ENCODE measurements around the gene TAGLN2. TPM values are rescaled to one million over a fixed set of nuclear protein-coding genes. Genes with fewer than 3 reads are reported as not detected.
"Not testable (repeated sequence)": the region's sequence is repeated elsewhere in the genome, so short reads cannot be mapped to it uniquely, and the experiment has no call there.

The TAGLN2 gene
- total RNA-seq, 1 donor from 2014 or later = 3.9 TPM

- TF ChIP-seq, protein P1, sequence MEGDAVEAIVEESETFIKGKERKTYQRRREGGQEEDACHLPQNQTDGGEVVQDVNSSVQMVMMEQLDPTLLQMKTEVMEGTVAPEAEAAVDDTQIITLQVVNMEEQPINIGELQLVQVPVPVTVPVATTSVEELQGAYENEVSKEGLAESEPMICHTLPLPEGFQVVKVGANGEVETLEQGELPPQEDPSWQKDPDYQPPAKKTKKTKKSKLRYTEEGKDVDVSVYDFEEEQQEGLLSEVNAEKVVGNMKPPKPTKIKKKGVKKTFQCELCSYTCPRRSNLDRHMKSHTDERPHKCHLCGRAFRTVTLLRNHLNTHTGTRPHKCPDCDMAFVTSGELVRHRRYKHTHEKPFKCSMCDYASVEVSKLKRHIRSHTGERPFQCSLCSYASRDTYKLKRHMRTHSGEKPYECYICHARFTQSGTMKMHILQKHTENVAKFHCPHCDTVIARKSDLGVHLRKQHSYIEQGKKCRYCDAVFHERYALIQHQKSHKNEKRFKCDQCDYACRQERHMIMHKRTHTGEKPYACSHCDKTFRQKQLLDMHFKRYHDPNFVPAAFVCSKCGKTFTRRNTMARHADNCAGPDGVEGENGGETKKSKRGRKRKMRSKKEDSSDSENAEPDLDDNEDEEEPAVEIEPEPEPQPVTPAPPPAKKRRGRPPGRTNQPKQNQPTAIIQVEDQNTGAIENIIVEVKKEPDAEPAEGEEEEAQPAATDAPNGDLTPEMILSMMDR (IDR thresholded peaks at IDR 0.05) = no peak
- TF ChIP-seq EZH2 (IDR thresholded peaks at IDR 0.05) (no peak), EZH2phosphoT487 (IDR thresholded peaks at IDR 0.05) (no peak)
- Mint-ChIP-seq H3K4me3 (no peak overlapping the region), H3K36me3 (peaks cover 3% of the 10 kb centered on the region), H3K9me3 (peaks cover 8% of the 10 kb centered on the region), H3K4me1 (peaks cover 22% of the 10 kb centered on the region), H3K27ac (no peak overlapping the region), H3K27me3 (ENCODE audit: insufficient read depth, low read depth) (peaks cover 6% of the 10 kb centered on the region)
- no peak overlapping the region for H3K4me2 ChIP-seq
- no peaks in the 10 kb centered on the region for H3F3A ChIP-seq (ENCODE audit: low read depth)
- H2AFZ ChIP-seq (replicated peaks) = no peak overlapping the region
- H3K27me3 ChIP-seq = no peaks in the 10 kb centered on the region
- H3K36me3 ChIP-seq = no peaks in the 10 kb centered on the region
- no peaks in the 10 kb centered on the region for H3K79me2 ChIP-seq (ENCODE audit: low read depth)
- no peak overlapping the region for H3K9ac ChIP-seq
- no peak overlapping the region for H3K4me3 ChIP-seq
- DNase-seq (ENCODE audit: low spot score) = no peak
- no peak overlapping the region for H3K27ac ChIP-seq
- no peaks in the 10 kb centered on the region for H3K9me3 ChIP-seq (ENCODE audit: low read depth)
- H4K20me1 ChIP-seq (ENCODE audit: low read depth) = no peaks in the 10 kb centered on the region
- H3K4me1 ChIP-seq = no peaks in the 10 kb centered on the region
These were observed 17.0 kb downstream of the TAGLN2 start for GRCh38 chr1:159908031-159908940.

GRCh38 chr1:159906960-159907359, 18.3 kb downstream of the TAGLN2 start:
- no peak for TF ChIP-seq EZH2phosphoT487 (IDR thresholded peaks at IDR 0.05)
- TF ChIP-seq, protein P1 (IDR thresholded peaks at IDR 0.05) = no peak
- TF ChIP-seq EZH2 (IDR thresholded peaks at IDR 0.05) = no peak

GRCh38 chr1:159904036-159904435, 21.3 kb downstream of the TAGLN2 start:
- H3K27ac Mint-ChIP-seq; H3K79me2 ChIP-seq (ENCODE audit: low read depth); H3K9me3 Mint-ChIP-seq; H3K36me3 ChIP-seq; H2AFZ ChIP-seq (replicated peaks); H3K9ac ChIP-seq; H4K20me1 ChIP-seq (ENCODE audit: low read depth); H3K36me3 Mint-ChIP-seq; H3K4me1 ChIP-seq; H3K4me3 ChIP-seq; DNase-seq (ENCODE audit: low spot score); H3K27ac ChIP-seq; H3K27me3 Mint-ChIP-seq (ENCODE audit: insufficient read depth, low read depth); H3K4me2 ChIP-seq; H3K9me3 ChIP-seq (ENCODE audit: low read depth); H3K4me3 Mint-ChIP-seq: not testable (repeated sequence)
- Histone ChIP-seq H3F3A (ENCODE audit: low read depth) (peaks cover 14% of the 10 kb centered on the region), H3K27me3 (peaks cover 14% of the 10 kb centered on the region)
- H3K4me1 Mint-ChIP-seq = peaks cover 16% of the 10 kb centered on the region

More at GRCh38 chr1:159906960-159907359, 18.3 kb downstream of the TAGLN2 start:
- no peak overlapping the region for H3K9ac ChIP-seq
- no peak overlapping the region for H3K4me3 ChIP-seq
- DNase-seq (ENCODE audit: low spot score) = no peak
- no peaks in the 10 kb centered on the region for H3K4me1 ChIP-seq
- Mint-ChIP-seq H3K4me3 (no peak overlapping the region), H3K27me3 (ENCODE audit: insufficient read depth, low read depth) (peaks cover 6% of the 10 kb centered on the region), H3K9me3 (peaks cover 9% of the 10 kb centered on the region), H3K36me3 (no peaks in the 10 kb centered on the region), H3K4me1 (peaks cover 18% of the 10 kb centered on the region), H3K27ac (no peak overlapping the region)
- no peaks in the 10 kb centered on the region for H3K79me2 ChIP-seq (ENCODE audit: low read depth)
- no peaks in the 10 kb centered on the region for H4K20me1 ChIP-seq (ENCODE audit: low read depth)
- H2AFZ ChIP-seq (replicated peaks) = no peak overlapping the region
- H3K4me2 ChIP-seq = no peak overlapping the region
- no peak overlapping the region for H3K27ac ChIP-seq
- no peaks in the 10 kb centered on the region for H3K36me3 ChIP-seq
- no peaks in the 10 kb centered on the region for H3K27me3 ChIP-seq
- no peaks in the 10 kb centered on the region for H3F3A ChIP-seq (ENCODE audit: low read depth)
- H3K9me3 ChIP-seq (ENCODE audit: low read depth) = no peaks in the 10 kb centered on the region

- Histone ChIP-seq H3K4me3 (no peak overlapping the region), H2AFZ (replicated peaks) (no peak overlapping the region), H3K4me1 (peaks cover 9% of the 10 kb centered on the region), H3K27ac (no peak overlapping the region), H3K9me3 (ENCODE audit: low read depth) (no peaks in the 10 kb centered on the region), H3K27me3 (peaks cover 17% of the 10 kb centered on the region), H3K36me3 (no peaks in the 10 kb centered on the region), H3K9ac (no peak overlapping the region), H3K4me2 (no peak overlapping the region), H3K79me2 (ENCODE audit: low read depth) (no peaks in the 10 kb centered on the region), H3F3A (ENCODE audit: low read depth) (peaks cover 14% of the 10 kb centered on the region), H4K20me1 (ENCODE audit: low read depth) (no peaks in the 10 kb centered on the region)
- Mint-ChIP-seq H3K4me3 (no peak overlapping the region), H3K36me3 (no peaks in the 10 kb centered on the region), H3K27ac (no peak overlapping the region), H3K27me3 (ENCODE audit: insufficient read depth, low read depth) (peaks cover 12% of the 10 kb centered on the region), H3K4me1 (peaks cover 19% of the 10 kb centered on the region), H3K9me3 (peaks cover 9% of the 10 kb centered on the region)
- DNase-seq (ENCODE audit: low spot score) = no peak
- TF ChIP-seq EZH2phosphoT487 (IDR thresholded peaks at IDR 0.05) (no peak), EZH2 (IDR thresholded peaks at IDR 0.05) (no peak)
These were observed 22.8 kb downstream of the TAGLN2 start for GRCh38 chr1:159902541-159902940.
